Mammary epithelial cell (primary cell): Measurements from ENCODE around the gene ZNF8.

ENCODE experiments used
- EZH2 ChIP-seq: IDR thresholded peaks from 2 replicates; pipeline ENCODE4 v1.6.1; 2012; ENCODE audit warnings: low read length, inconsistent platforms, borderline replicate concordance
- TF ChIP-seq, protein P1 (sequence below), 2 donors: IDR thresholded peaks in 1 of 2; conservative IDR thresholded peaks in 1 of 2; 2 replicates each; pipeline ENCODE4 v1.5.1; 2011 to 2012; ENCODE audit warnings: inconsistent platforms in 2 of 2, low read length in 2 of 2, mild to moderate bottlenecking in 2 of 2, control low read depth in 1 of 2, low read depth in 1 of 2; ENCODE audit not compliant: insufficient read depth in 1 of 2; ENCODE audit errors: extremely low read depth in 1 of 2

- TF ChIP-seq, protein P1, sequence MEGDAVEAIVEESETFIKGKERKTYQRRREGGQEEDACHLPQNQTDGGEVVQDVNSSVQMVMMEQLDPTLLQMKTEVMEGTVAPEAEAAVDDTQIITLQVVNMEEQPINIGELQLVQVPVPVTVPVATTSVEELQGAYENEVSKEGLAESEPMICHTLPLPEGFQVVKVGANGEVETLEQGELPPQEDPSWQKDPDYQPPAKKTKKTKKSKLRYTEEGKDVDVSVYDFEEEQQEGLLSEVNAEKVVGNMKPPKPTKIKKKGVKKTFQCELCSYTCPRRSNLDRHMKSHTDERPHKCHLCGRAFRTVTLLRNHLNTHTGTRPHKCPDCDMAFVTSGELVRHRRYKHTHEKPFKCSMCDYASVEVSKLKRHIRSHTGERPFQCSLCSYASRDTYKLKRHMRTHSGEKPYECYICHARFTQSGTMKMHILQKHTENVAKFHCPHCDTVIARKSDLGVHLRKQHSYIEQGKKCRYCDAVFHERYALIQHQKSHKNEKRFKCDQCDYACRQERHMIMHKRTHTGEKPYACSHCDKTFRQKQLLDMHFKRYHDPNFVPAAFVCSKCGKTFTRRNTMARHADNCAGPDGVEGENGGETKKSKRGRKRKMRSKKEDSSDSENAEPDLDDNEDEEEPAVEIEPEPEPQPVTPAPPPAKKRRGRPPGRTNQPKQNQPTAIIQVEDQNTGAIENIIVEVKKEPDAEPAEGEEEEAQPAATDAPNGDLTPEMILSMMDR (conservative IDR thresholded peaks at IDR 0.05 in 1 of 2, IDR thresholded peaks at IDR 0.05 in 1 of 2; ENCODE audit: extremely low read depth in 1 of 2, insufficient read depth in 1 of 2, low read depth in 1 of 2, low read length in 2 of 2) = no peak
- no peak for TF ChIP-seq EZH2
Observed at GRCh38 chr19:58349590-58349989, 70.8 kb downstream of the ZNF8 start.
